ENCODE data around the gene SERPINB10.

SERPINB10 gene

DNA sequence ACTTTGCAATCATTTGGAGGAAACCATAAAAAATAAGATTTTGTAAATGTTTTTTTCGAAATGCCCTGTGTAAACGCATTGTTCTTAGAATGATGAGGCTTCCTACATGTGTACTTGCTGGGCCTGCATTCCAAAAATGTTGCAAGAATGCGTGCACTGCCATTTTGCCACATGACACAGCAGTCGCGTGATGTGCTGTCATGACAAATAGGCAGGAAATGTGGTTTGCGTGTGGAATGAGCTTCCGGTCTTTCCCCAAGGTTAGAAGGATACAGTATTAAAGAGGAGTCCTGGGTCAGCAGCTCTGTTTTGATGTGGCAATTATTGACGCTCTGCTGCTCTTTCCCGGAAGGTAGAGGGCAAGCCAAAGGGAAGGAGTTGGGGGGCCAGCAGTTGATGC lies 38.4 kb upstream of the SERPINB10 start:
- peak; percentile 75 for DNase-seq (ENCODE audit: low read depth, low spot score)
- no peak overlapping the region for H3K4me3 ChIP-seq (ENCODE audit: low read depth, low read length)
- ChIA-PET CTCF (interaction anchor here (1.2 kb wide), 1 partner anchor 21 kb away, joined by 3 read pairs; no protein-coding TSS in a partner anchor), POLR2A (no interaction called here)
- TF ChIP-seq, protein P1, sequence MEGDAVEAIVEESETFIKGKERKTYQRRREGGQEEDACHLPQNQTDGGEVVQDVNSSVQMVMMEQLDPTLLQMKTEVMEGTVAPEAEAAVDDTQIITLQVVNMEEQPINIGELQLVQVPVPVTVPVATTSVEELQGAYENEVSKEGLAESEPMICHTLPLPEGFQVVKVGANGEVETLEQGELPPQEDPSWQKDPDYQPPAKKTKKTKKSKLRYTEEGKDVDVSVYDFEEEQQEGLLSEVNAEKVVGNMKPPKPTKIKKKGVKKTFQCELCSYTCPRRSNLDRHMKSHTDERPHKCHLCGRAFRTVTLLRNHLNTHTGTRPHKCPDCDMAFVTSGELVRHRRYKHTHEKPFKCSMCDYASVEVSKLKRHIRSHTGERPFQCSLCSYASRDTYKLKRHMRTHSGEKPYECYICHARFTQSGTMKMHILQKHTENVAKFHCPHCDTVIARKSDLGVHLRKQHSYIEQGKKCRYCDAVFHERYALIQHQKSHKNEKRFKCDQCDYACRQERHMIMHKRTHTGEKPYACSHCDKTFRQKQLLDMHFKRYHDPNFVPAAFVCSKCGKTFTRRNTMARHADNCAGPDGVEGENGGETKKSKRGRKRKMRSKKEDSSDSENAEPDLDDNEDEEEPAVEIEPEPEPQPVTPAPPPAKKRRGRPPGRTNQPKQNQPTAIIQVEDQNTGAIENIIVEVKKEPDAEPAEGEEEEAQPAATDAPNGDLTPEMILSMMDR (IDR thresholded peaks at IDR 0.05; ENCODE audit: insufficient read depth, low read length, missing control alignments), result no peak

DNA sequence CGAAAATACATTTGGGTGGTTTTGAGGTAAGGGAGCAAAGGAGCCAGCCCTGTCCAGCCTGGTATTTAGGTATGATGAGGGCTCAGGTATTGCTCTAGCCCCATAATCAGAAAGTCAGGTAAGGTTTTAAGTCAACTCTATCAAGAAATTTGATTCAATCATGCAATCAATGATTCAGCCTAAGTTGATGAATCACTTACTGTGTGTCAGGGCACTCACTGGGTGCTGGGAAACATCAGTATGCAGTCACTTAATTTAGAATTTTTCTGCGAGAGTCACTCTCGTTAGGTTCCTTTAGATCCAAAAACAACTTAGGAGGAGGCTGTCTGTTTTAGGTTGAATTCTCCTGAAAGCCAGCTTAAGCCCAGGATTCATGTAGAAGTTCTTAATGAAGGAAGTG lies 37.9 kb upstream of the SERPINB10 start:
- ChIA-PET CTCF (interaction anchor here (1.2 kb wide), 1 partner anchor 22 kb away, joined by 3 read pairs; no protein-coding TSS in a partner anchor), POLR2A (no interaction called here)
- no peak overlapping the region for H3K4me3 ChIP-seq (ENCODE audit: low read depth, low read length)
- TF ChIP-seq, protein P1 (IDR thresholded peaks at IDR 0.05; ENCODE audit: insufficient read depth, low read length, missing control alignments), result no peak
- no peak for DNase-seq (ENCODE audit: low read depth, low spot score)

DNA sequence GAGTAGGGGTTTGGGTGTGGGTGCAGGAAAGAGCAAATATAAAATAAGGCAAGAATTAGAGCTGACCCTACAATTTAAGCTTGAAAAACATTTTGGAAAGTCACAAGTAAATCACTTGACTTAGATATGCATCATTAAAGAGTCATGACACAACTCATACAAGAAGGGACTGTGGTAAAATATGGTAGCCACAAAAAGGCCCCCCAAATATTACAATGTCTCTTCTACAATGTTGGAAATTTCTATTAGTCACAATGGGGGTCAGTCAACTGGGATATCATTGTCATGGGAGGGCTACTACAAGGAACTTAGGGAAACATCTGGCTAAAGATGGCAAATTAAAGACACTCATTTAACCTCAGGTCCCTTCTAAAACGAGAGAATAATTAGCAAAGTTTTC lies 35.9 kb upstream of the SERPINB10 start:
- POLR2A ChIA-PET, result no interaction called here
- no peak overlapping the region for H3K4me3 ChIP-seq (ENCODE audit: low read depth, low read length)
- CTCF ChIA-PET, result interaction anchor here (1.0 kb wide), 1 partner anchor 11 kb away, joined by 3 read pairs; no protein-coding TSS in a partner anchor
- TF ChIP-seq, protein P1 (IDR thresholded peaks at IDR 0.05; ENCODE audit: insufficient read depth, low read length, missing control alignments), result no peak
- DNase-seq (ENCODE audit: low read depth, low spot score), result no peak

DNA sequence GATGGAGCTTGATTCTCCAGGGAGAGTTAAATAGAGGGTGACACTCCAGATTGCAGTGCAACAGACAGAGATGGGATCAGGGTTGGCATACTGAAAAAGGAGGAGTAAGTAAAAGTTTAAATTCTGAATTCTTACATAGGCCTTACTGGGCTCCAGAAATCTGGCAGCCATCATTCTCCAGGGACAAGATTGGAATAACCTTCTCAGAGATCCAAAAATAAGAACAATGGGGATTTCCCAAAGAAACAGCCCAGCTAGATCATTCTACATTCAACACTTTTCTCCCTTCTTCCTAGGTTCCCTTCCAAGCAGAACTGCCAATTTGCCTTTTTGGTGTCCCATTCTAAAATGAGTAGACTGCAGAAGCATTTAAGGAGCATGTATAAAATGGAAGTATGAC lies 35.2 kb upstream of the SERPINB10 start:
- TF ChIP-seq, protein P1 (IDR thresholded peaks at IDR 0.05; ENCODE audit: insufficient read depth, low read length, missing control alignments), result no peak
- DNase-seq (ENCODE audit: low read depth, low spot score), result no peak
- POLR2A ChIA-PET, result no interaction called here
- CTCF ChIA-PET, result interaction anchor here (1.0 to 1.1 kb wide), 2 partner anchors 10 to 434 kb away, joined by 3 to 5 read pairs; no protein-coding TSS in a partner anchor
- H3K4me3 ChIP-seq (ENCODE audit: low read depth, low read length), result no peak overlapping the region

DNA sequence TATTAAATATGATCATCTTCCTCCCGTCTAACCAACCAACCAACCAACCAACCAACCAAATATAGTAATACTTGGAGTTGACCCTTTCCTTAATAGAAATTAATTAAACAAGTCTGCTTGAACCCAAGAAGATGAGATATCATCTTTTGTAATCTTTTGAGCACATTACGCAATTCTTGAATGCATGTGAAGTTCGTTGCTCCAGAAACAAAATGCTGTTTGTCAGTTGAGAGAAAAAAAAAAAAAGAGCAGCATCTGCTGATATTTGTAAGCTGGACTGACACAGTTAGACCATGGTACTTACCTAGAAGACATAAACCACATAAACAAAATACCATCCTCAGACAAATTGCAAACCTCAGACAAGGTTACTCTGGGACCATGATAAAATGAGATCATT lies 29.4 kb upstream of the SERPINB10 start:
- ChIA-PET CTCF (no interaction called here), POLR2A (no interaction called here)
- TF ChIP-seq, protein P1 (IDR thresholded peaks at IDR 0.05; ENCODE audit: insufficient read depth, low read length, missing control alignments), result no peak
- DNase-seq (ENCODE audit: low read depth, low spot score), result no peak
- no peak overlapping the region for H3K4me3 ChIP-seq (ENCODE audit: low read depth, low read length)

DNA sequence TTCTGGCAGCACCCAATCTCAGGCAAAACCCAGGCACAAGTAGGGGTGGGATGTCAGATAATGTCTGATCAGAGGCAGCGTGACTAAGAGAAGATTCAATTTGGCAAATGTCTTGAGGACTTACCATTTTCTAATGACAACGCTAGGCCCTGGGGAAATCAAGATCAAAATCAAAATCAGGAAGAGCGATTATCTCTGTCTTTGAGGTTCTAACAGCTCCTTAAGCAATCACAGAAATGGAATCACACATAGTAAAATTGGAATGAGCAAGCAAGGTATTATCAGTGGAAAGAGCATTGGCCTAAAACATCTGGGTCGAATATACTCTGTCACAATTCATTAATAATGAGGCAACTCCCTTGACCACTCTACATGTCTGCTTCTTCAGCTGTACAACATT lies 28.8 kb upstream of the SERPINB10 start:
- ChIA-PET POLR2A (no interaction called here), CTCF (interaction anchor here (1.9 kb wide), 1 partner anchor 31 kb away, joined by 5 read pairs; no protein-coding TSS in a partner anchor)
- DNase-seq (ENCODE audit: low read depth, low spot score), result no peak
- H3K4me3 ChIP-seq (ENCODE audit: low read depth, low read length), result no peak overlapping the region
- TF ChIP-seq, protein P1 (IDR thresholded peaks at IDR 0.05; ENCODE audit: insufficient read depth, low read length, missing control alignments), result no peak
